Hepatocyte (in vitro differentiated cells): Measurements from ENCODE around the gene HASPIN. TPM values are rescaled to one million over a fixed set of nuclear protein-coding genes. Genes with fewer than 3 reads are reported as not detected.

Source experiments
- DNase-seq: peaks from one replicate; pipeline ENCODE4 v3.0.0-alpha.2; 2016; ENCODE audit warnings: low spot score
- H2AFZ ChIP-seq: fragments of 200-600 bp; sonication (generic); 2 replicates; pipeline ENCODE4 v1.6.0; 2016; ENCODE audit warnings: antibody characterized with exemption, mild to moderate bottlenecking
- H3K27ac ChIP-seq: fragments of 200-600 bp; sonication (generic); 2 replicates; pipeline ENCODE4 v1.5.1; 2016; ENCODE audit warnings: mild to moderate bottlenecking
- H3K27me3 ChIP-seq: fragments of 200-600 bp; sonication (generic); 2 replicates; pipeline ENCODE4 v1.6.1; 2016
- H3K36me3 ChIP-seq: fragments of 200-600 bp; sonication (generic); replicated peaks from 2 replicates; pipeline ENCODE4 v1.5.1; 2016; ENCODE audit warnings: low read depth; ENCODE audit not compliant: insufficient read depth
- H3K4me1 ChIP-seq: fragments of 200-600 bp; sonication (generic); 2 replicates; pipeline ENCODE4 v1.5.1; 2016; ENCODE audit warnings: mild to moderate bottlenecking, moderate library complexity; ENCODE audit not compliant: insufficient read depth
- H3K4me2 ChIP-seq: fragments of 200-600 bp; sonication (generic); 2 replicates; pipeline ENCODE4 v1.6.0; 2016
- H3K4me3 ChIP-seq: fragments of 200-600 bp; sonication (generic); 2 replicates; pipeline ENCODE4 v1.5.1; 2016; ENCODE audit warnings: mild to moderate bottlenecking
- H3K79me2 ChIP-seq: fragments of 200-600 bp; sonication (generic); 2 replicates; pipeline ENCODE4 v1.6.0; 2017; ENCODE audit warnings: mild to moderate bottlenecking
- H3K9me2 ChIP-seq: fragments of 200-600 bp; sonication (generic); replicated peaks from 2 replicates; pipeline ENCODE4 v1.6.0; 2017; ENCODE audit warnings: mild to moderate bottlenecking; ENCODE audit not compliant: insufficient read depth
- H3K9me3 ChIP-seq: fragments of 200-600 bp; sonication (generic); 2 replicates; pipeline ENCODE4 v1.5.1; 2016; ENCODE audit warnings: low read depth, mild to moderate bottlenecking
- H4K20me1 ChIP-seq: fragments of 200-600 bp; sonication (generic); 2 replicates; pipeline ENCODE4 v1.6.0; 2016; ENCODE audit warnings: mild to moderate bottlenecking; ENCODE audit not compliant: insufficient read depth, poor library complexity, severe bottlenecking
- EZH2 ChIP-seq: fragments of 200-600 bp; sonication (generic); IDR thresholded peaks from 2 replicates; pipeline ENCODE4 v1.6.1; 2016; ENCODE audit warnings: antibody characterized with exemption, mild to moderate bottlenecking, borderline replicate concordance
- EZH2phosphoT487 ChIP-seq: fragments of 200-600 bp; sonication (generic); IDR thresholded peaks from one replicate; pipeline ENCODE4 v1.6.1; 2018; ENCODE audit warnings: antibody characterized with exemption, mild to moderate bottlenecking, low read depth, moderate library complexity; ENCODE audit not compliant: unreplicated experiment, severe bottlenecking
- WGBS: methylation state at CpG from one replicate; pipeline ENCODE4 v1.1.6; 2016; ENCODE audit warnings: low lambda C conversion rate; ENCODE audit errors: missing lambda C conversion rate; 5-methylcytosine and 5-hydroxymethylcytosine counted together
- polyA plus RNA-seq: library from polyadenylated mRNA; unstranded; fragments of >200 nt; fragmentation: Nextera tagmentation; extraction: Ambion mirVana; gene quantifications from 2 replicates; pipeline ENCODE4 v1.2.1, GENCODE V29; 2016
- total RNA-seq: library from RNA; depleted of rRNA; stranded (reverse); fragments of >200 nt; gene quantifications from 2 replicates; pipeline ENCODE4 v1.2.3, GENCODE V29; 2014
- TF ChIP-seq, protein P1 (sequence below): fragments of 200-600 bp; sonication (generic); IDR thresholded peaks from 2 replicates; pipeline ENCODE4 v1.5.1; 2016; ENCODE audit warnings: antibody characterized with exemption, mild to moderate bottlenecking; ENCODE audit not compliant: poor library complexity

The HASPIN gene
- total and polyA plus RNA-seq, 2 experiments from 2014 or later = 1.1 to 1.5 TPM

DNA sequence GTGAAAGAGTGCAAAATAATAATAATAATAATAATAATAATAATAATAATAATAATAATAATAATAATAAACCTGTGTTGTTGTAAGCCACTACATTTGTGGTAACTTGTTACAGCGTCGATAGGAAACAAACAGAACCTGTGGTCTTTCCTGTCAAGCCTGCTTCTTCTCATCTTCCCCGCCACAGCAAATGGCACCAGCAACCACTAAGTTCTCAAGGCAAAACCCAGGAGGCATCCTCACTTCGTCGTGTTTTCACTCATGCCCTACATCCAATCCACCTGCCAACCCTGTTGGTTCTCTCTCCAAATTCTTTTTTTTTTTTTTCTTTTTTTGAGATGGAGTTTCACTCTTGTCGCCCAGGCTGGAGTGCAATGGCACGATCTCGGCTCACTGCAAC lies 43.1 kb downstream of the HASPIN start:
- Histone ChIP-seq H3K27ac (no peak overlapping the region), H2AFZ (no peak overlapping the region), H3K79me2 (no peaks in the 10 kb centered on the region), H3K9me2 (no peaks in the 10 kb centered on the region), H3K4me1 (no peaks in the 10 kb centered on the region), H3K27me3 (no peaks in the 10 kb centered on the region), H3K4me2 (no peak overlapping the region), H4K20me1 (no peaks in the 10 kb centered on the region), H3K9me3 (no peaks in the 10 kb centered on the region), H3K36me3 (no peaks in the 10 kb centered on the region), H3K4me3 (no peak overlapping the region)
- TF ChIP-seq, protein P1, sequence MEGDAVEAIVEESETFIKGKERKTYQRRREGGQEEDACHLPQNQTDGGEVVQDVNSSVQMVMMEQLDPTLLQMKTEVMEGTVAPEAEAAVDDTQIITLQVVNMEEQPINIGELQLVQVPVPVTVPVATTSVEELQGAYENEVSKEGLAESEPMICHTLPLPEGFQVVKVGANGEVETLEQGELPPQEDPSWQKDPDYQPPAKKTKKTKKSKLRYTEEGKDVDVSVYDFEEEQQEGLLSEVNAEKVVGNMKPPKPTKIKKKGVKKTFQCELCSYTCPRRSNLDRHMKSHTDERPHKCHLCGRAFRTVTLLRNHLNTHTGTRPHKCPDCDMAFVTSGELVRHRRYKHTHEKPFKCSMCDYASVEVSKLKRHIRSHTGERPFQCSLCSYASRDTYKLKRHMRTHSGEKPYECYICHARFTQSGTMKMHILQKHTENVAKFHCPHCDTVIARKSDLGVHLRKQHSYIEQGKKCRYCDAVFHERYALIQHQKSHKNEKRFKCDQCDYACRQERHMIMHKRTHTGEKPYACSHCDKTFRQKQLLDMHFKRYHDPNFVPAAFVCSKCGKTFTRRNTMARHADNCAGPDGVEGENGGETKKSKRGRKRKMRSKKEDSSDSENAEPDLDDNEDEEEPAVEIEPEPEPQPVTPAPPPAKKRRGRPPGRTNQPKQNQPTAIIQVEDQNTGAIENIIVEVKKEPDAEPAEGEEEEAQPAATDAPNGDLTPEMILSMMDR = no peak
- TF ChIP-seq EZH2 (no peak), EZH2phosphoT487 (no peak)
- DNase-seq = no peak
- 96% methylated on average over 8 of the region's 8 CpGs for WGBS

DNA sequence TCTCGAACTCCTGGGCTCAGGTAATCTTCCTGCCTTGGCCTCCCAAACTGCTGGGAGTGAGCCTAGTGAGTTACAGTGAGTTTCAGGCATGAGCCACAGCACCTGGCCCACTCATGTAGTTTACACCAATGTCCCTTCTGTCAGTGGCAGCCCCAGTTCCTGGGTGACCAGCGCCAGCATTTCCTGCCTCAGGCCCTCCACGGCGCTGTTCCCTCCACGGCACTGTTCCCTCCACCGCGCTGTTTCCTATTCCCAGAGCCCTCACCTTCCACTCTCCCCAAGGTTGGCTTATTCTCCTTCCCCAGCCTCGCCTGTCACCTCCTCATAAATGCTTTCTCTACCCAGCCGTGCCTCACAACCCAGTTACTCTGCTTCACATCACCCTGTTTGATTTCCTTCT lies 44.6 kb downstream of the HASPIN start:
- WGBS = 96% methylated on average over 9 of the region's 9 CpGs
- H3K4me2 ChIP-seq = no peak overlapping the region

GRCh38 chr17:3768769-3769168 lies 45.1 kb downstream of the HASPIN start:
- Histone ChIP-seq H3K27me3 (no peaks in the 10 kb centered on the region), H3K79me2 (no peaks in the 10 kb centered on the region), H3K36me3 (no peaks in the 10 kb centered on the region), H3K9me3 (no peaks in the 10 kb centered on the region), H3K4me2 (no peak overlapping the region), H3K4me3 (no peak overlapping the region), H3K9me2 (no peaks in the 10 kb centered on the region), H3K4me1 (peaks cover 7% of the 10 kb centered on the region), H4K20me1 (no peaks in the 10 kb centered on the region), H2AFZ (no peak overlapping the region), H3K27ac (no peak overlapping the region)
- WGBS = 81% methylated on average over 8 of the region's 8 CpGs
- TF ChIP-seq, protein P1 = no peak
- no peak for TF ChIP-seq EZH2phosphoT487
- TF ChIP-seq EZH2 = no peak
- no peak for DNase-seq

More for the DNA sequence above, 44.6 kb downstream of the HASPIN start:
- DNase-seq = no peak
- TF ChIP-seq, protein P1 = no peak
- TF ChIP-seq EZH2 = no peak
- no peak for TF ChIP-seq EZH2phosphoT487
- H3K9me2 ChIP-seq = no peaks in the 10 kb centered on the region
- H3K36me3 ChIP-seq = no peaks in the 10 kb centered on the region
- H3K27me3 ChIP-seq = no peaks in the 10 kb centered on the region
- H2AFZ ChIP-seq = no peak overlapping the region
- peaks cover 3% of the 10 kb centered on the region for H3K4me1 ChIP-seq
- no peak overlapping the region for H3K27ac ChIP-seq
- H3K79me2 ChIP-seq = no peaks in the 10 kb centered on the region
- H4K20me1 ChIP-seq = no peaks in the 10 kb centered on the region
- no peak overlapping the region for H3K4me3 ChIP-seq
- no peaks in the 10 kb centered on the region for H3K9me3 ChIP-seq

DNA sequence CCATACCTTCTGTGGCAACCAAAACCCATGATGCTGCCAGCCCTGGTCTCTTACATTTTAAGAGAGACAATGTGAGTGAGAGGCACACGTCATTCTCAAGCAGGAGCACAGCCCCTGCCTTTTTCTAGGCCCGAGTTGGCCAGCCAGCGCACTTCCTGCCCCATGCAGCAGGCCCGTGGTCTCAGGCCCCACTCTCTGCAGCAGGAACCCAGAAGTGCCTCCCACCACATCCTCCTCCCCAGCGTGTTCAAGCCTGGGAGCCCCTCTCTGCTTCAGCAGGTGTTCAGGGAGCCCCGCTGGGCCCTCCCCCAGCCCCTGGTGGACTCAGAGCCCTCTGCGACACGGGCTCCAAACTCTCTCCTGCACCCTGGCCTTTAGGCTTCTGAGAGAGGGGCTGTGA lies 46.8 kb downstream of the HASPIN start:
- Histone ChIP-seq H3K4me3 (no peak overlapping the region), H3K36me3 (no peaks in the 10 kb centered on the region), H3K9me3 (no peaks in the 10 kb centered on the region), H3K4me2 (no peak overlapping the region), H3K4me1 (peaks cover 9% of the 10 kb centered on the region), H3K9me2 (no peaks in the 10 kb centered on the region), H3K79me2 (no peaks in the 10 kb centered on the region), H4K20me1 (no peaks in the 10 kb centered on the region), H3K27ac (no peak overlapping the region), H2AFZ (no peak overlapping the region), H3K27me3 (no peaks in the 10 kb centered on the region)
- WGBS = 84% methylated on average over 8 of the region's 8 CpGs
- no peak for TF ChIP-seq EZH2
- TF ChIP-seq, protein P1 = no peak
- TF ChIP-seq EZH2phosphoT487 = no peak
- no peak for DNase-seq
